Vagina (tissue), 2 donors: ENCODE measurements around the gene LIN7C.

ENCODE experiments used
- POLR2A ChIP-seq, 2 donors: fragments of 450-650 bp; IDR thresholded peaks; one replicate each; pipeline ENCODE4 v1.6.1; 2017; ENCODE audit warnings: antibody characterized with exemption in 2 of 2, mild to moderate bottlenecking in 2 of 2, moderate library complexity in 2 of 2
- TF ChIP-seq, protein P1 (sequence below), 3 experiments: fragments of 450-650 bp in 2 of 3; fragments of 200-600 bp in 1 of 3; sonication (generic) in 1 of 3; IDR thresholded peaks; one replicate each; pipeline ENCODE4 v1.5.1; 2017 to 2019; ENCODE audit warnings: antibody characterized with exemption in 3 of 3, mild to moderate bottlenecking in 2 of 3, moderate library complexity in 2 of 3

GRCh38 chr11:27524155-27524554, 17.6 kb upstream of the LIN7C start:
- TF ChIP-seq, protein P1, sequence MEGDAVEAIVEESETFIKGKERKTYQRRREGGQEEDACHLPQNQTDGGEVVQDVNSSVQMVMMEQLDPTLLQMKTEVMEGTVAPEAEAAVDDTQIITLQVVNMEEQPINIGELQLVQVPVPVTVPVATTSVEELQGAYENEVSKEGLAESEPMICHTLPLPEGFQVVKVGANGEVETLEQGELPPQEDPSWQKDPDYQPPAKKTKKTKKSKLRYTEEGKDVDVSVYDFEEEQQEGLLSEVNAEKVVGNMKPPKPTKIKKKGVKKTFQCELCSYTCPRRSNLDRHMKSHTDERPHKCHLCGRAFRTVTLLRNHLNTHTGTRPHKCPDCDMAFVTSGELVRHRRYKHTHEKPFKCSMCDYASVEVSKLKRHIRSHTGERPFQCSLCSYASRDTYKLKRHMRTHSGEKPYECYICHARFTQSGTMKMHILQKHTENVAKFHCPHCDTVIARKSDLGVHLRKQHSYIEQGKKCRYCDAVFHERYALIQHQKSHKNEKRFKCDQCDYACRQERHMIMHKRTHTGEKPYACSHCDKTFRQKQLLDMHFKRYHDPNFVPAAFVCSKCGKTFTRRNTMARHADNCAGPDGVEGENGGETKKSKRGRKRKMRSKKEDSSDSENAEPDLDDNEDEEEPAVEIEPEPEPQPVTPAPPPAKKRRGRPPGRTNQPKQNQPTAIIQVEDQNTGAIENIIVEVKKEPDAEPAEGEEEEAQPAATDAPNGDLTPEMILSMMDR (IDR thresholded peaks at IDR 0.05) = no peak
- no peak for TF ChIP-seq POLR2A (IDR thresholded peaks at IDR 0.05)
